ENCODE measurements around the gene RFTN1. TPM values are rescaled to one million over a fixed set of nuclear protein-coding genes. Genes with fewer than 3 reads are reported as not detected.

Gene RFTN1
- polyA plus RNA-seq, 3 donors: 30.2 to 33.6 (median 31.5) TPM

DNA sequence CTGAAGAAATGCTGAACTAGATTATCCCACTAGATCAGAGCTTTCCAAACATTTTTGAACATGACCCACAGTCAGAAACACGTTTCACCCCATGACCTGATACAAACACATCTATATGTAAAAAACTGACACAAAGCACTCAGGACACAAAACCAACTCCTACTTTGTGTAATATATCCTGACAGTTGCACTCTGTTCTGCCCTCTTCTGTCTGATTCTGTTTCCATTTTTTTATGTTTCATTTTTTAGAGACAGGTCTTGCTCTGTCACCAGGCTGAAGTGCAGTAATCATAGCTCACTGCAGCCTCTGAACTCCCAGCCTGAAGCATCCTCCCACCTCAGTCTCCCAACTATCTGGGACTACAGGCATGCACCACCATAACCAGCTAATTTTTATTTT lies 15.8 kb upstream of the RFTN1 start:
- DNase-seq (ENCODE audit: low read depth in 3 of 3, low spot score in 2 of 3): no peak

DNA sequence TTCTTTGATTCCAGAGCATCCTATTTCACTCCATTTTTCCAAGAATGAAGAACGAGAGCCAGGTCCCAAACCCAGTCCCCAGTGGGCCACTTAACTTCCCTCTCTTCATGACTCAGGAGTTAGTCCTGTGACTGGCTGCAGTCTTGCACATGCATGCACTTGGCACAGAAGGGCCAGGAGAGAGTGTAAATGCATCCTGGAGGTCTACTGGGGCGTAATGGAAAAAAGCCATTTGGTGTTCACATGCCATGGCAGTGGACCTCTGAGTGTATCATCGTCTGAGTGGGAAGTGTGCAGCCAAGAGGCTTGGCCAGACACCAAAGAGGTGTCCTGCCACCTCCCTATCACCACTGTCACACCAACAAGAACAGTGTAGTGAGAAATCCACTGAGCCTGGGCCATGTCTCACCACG lies 15.1 kb upstream of the RFTN1 start:
- DNase-seq (ENCODE audit: low read depth in 3 of 3, low spot score in 2 of 3): no peak

DNA sequence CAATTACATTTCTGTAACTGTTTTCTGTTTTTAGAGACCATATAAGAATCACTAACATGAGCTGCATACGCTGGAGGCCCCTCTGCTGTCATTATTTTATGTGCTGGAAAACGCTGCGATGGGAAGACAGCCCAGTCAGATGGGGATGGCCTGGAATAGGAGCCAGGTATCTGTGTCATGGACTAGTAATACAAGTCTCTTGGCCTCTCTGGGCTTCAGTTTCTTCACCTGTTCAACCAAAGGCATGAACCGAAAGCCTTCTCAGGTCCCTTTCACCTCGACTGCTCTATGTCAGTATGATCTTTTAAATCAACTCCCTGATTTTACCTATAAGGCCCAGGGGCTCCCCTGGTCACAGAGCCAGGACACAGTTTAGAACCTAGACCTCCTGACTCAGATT lies 14.6 kb upstream of the RFTN1 start:
- DNase-seq (ENCODE audit: low read depth in 3 of 3, low spot score in 2 of 3): no peak

DNA sequence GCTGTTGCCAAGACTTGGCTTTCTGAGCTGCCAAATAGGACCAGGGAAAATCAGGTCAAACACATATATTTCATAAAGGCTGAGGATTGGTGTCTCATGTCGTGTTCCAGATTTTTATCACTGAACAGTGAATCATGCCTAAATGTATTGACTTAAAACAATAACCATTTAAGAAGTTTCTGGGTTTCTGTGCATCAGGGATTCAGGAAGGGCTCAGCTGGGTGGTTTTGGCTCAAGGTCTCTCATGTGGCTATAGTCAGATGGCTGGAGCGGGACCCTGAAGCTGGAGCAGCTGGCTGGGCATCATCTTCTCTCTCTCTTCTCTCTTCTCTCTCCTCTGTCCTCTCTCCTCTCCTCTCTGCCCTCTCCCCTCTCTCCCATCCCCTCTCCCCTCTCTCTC lies 10.7 kb upstream of the RFTN1 start:
- no peak for DNase-seq (ENCODE audit: low read depth in 3 of 3, low spot score in 2 of 3)

DNA sequence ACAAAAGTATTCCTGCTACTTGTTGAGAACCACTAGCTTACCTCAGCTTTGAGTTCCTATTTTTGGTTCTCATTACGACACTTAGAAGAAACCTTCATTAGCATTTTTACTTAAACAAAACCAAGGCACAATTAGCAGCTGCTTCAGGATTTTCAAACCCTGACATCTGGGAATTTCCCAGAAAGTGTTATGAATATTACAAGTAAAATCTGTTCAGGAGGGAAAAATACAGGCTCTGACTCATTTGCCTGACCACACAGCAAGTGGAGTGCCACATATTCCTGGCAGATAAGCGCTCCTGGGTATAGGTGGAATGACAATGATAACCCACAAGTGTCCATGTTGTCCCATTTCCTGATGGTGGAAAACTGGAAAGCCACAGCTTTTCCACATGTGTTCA lies 10.3 kb upstream of the RFTN1 start:
- no peak for DNase-seq (ENCODE audit: low read depth in 3 of 3, low spot score in 2 of 3)

DNA sequence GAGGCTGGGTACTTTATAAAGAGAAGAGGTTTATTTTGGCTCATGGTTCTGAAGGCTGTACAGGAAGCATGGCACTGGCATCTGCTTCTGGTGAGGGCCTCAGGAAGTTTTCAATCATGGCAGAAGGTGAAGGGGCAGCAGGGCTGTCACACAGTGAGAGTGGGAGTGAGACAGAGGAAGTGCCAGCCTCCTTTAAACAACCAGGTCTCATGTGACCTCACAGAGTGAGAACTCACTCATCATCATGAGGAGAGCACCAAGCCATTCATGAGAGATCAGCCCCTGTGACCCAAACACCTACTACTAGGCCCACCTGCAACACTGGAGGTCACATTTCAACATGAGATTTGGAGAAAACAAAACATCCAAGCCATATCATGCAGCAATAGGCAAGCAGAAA lies 9.3 kb upstream of the RFTN1 start:
- DNase-seq (ENCODE audit: low read depth in 3 of 3, low spot score in 2 of 3): no peak

DNA sequence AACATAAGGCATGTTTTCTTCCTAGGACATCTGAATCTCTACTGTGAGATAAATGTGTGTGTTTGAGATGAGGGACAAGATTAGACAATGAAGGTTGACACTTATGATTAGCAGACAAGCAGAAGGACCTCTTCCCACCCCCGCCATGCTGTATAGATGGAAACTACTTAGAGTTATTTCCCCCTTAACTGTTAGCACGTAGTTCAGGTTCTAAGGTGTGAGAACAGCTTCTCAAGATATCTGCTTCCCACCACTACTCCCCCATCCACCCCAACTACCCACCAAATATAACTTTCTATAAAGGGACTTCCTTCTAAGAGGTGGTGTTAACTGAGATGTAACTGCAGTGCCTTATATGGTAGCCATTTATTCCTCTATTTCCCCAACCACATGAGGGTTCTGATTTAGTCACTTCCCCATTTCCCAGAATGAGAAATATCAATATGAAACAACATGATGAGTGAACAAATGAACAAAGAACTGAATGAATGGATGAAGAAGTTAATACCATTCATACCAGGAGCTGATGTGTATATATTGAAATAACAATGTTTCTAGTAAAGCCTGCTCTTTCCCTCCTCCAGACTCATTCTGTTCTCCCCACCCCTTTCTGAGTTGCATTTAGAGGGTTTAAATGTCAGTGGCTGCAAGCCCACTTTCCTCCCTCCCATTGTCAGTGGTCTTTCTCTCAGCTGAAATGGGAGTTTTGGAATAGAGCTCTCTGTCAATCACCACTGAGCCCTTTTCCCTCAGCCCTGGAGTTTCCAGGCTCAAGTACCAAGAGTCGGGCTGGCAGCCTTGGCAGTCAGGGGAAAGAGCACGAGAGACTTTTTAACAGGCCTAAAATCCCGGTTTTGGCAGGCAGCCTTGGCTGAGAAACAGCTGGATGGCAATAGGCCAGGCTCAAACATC lies 7.7 kb upstream of the RFTN1 start:
- DNase-seq (ENCODE audit: low read depth in 3 of 3, low spot score in 2 of 3): no peak

DNA sequence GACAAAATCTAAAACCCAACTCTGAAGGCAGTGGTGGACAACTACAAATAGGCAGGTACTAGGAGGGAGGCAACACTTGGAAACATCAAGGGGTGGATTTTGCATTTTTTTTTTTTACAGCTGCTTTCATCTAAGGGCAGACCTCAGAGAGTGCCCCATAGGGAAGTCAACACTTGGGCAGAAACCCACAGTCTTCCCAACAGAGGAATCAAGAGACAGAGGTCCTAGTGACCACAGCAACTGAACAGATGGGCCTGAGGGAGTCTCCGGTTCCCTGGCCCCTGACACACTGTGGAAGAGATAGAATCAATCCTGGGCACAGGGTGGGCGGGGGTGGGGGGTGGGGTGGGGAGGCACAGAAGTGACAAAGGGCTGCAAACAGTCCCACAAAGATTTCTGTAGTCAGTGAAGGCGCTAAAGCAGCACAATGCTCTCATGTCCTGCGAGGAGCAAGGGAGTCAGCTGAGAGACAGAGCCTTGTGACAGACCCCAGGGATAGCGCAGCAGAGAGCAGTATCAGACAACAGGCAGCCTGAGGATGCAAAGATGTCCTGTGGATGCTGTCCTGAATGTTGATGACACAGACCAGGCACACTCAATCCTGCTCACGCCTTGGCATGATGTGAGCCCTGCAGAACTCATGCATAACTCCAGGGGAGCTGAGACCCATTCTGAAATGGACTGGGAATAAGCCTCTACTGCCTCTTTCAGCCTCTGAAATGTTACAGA lies 6.9 kb upstream of the RFTN1 start:
- DNase-seq (ENCODE audit: low read depth in 3 of 3, low spot score in 2 of 3): no peak

DNA sequence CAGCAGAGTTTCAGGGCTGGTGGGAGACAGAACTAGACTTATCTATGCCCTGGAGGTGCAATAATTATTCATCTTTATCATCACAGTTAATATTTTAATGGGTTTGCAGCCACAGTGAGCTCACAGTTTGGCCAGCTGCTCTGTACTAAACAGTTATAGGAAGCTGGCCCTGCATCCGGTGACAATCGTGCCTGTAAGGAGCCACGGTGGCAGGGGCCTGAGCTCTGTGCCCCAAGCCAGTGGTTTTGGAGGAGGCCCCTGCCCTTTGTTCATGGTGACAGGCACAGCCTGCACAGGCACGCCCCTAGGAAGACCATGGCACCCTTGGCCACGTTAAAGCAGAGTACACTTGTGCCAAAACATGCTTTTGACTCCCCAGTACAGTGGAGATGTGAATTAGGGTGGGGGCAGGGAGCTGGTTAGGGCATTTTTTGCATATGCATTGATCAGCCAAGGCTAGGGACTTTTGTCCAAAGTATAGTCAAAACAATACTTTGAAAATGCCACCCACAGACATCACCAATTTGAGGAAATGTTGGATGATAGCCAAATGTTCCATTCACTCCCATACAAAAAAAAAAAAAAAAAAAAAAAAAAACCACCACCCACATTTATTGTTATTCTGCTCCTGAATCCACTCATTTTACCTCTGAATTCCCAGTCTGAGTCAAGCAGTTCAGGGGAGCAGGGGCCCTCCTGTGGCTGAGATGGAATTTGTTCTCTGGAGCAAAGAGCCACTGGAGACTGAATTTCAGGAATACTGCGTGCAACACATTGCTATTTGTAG lies 3.4 kb upstream of the RFTN1 start:
- no peak for DNase-seq (ENCODE audit: low read depth in 3 of 3, low spot score in 2 of 3)

DNA sequence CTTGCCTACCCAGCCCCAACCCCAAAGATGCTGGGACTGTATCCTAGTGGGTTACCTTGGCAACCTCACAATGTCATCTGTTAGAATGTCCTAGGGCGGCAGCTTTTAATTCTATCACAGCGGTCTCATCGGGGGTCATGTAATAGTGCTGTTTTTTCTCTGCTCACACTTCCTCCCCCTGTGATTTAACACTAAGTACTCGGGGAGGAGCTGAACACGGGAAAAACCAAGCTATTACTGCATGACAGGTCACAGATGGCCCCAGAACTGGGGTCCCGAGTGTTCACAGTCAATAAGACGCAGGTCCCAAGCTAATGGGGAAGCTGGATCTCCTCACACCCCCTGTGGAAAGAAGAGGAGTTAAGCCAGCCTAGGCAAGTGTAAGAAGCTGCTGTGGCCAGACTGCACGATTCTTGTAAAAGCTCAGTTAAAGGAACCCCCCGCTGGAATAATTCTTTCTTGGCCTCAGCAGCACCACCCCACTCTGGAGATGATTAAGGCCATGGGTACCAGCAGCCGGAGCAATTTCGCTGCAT lies 2.5 kb upstream of the RFTN1 start:
- DNase-seq (ENCODE audit: low read depth in 3 of 3, low spot score in 2 of 3): no peak

DNA sequence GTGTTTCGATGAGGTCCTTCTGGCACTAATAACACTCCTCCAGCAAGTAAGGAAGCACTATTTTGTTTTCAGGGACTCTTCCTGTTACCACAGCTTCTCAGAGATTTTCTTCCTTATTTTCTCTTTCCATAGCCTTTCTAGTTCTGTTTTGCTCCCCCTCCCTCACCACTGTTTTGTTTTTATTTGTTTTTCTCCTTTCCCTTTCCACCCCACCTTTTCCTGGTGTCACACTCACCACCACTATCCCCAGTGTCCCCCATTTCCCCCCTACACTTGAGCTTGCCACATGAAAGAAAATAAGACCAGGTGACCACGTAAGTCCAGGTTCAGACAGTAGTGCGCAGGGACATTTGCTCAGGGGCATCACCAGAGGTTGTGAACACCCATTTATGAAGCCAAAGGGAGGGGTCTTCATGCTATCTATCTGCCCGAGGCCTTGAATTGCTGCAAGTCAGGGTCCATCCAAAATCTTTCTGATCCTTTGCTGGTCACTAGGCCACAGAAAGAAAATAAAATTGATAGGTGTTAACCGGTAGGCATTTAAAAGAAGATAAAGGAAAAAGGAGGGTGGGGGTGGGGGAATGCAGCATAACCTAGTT lies 1.4 kb upstream of the RFTN1 start:
- no peak for DNase-seq (ENCODE audit: low read depth in 3 of 3, low spot score in 2 of 3)

DNA sequence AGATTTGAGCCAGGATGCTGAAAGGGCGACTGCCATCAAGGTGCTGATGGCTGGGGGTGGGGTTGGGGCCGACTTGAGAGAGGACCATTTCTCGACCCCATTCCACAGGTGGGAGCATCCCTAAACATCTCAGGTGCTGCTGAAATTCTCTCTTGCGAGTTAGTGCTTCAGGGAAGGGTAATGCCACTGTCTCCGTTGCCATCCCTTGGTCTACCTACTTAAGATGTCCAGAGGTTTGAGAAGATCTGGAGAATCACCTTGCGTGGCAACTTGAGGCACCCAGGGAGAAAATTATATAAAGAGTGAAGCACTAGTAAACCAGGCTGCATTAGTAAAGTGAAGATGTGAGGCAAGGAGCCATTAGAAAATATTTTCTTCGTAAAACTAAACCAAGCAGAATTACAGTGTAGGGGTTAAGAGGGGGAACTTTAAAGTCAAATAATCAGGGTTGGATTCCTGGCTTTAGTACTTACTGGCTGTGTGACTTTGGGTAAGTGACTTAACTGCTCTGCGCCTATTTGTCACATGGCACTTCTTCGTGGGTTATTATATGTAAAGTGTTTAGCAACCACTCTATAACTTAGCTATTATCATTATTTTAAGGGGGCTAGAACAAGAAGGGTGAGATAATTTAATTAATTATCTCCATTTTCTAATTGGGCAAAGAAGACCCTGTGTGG lies 662 bp upstream of the RFTN1 start:
- DNase-seq (ENCODE audit: low read depth in 3 of 3, low spot score in 2 of 3): no peak

DNA sequence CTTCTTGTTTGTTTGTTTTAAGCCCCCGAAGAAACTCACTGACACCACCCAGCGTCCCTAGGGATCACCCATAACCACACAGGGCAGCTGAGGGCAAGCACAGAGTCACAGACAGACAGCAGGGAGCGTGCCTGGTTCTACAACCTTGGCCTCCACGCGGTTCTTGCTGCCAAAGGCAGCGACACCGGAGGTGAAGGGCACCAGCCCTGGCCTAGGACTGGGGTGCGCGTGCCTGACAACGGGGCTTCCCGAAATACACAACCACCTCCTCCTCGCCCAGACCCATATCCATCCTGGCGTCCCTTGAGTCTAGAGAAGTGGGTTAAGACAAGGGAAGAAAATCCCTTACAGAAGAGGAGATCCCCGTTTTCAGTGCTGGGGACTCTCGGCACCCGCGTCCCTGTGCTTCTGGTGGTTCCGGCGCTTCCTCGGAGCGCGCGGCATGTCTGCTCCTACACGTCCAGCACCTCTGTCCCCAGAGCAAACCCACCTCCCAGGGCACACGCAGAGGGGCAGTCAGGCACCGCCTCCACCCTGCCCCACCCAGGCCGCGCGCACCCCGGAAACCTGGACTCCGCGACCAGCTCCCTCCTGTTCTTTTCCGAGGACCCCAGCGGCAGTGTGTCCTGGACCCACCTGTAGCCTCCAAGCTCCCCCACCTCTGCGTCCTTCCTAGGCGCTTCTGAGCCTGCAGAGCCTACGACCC lies 911 bp downstream of the RFTN1 start:
- no peak for DNase-seq (ENCODE audit: low read depth in 3 of 3, low spot score in 2 of 3)

DNA sequence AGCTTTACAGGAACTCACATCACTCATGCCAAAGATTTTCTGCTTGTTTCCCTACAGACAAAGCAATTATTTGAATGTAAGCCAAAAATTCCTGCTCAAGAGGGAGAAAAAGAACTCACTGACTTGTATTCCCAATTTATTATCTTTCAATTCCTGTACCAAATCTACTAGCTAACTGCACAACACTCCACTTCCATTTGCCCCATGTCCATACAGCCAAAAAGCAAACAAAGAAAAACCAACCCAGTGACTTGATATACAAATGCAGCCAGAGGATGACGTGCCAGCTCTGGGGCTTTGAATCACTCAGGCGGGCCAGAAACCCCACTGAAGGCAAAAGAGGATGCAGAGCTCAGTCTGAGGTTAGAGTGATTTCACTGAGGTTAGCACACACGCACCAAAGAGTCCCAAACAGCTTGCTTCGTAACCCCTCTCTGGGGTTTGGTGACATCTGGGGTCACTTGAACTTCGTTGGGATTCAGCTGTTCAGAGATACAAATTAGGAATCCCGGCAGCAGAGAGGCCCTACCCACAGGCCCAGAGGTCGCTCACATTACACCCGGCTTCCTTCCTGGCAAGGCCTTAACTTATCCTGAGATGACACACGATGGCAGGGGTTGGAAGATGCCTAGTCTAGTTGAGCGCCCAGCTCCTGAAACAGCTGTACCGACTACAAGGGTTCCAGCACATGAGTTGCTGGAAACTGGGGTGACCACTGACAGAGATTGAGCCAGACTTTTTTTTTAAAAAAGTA lies 1.6 kb downstream of the RFTN1 start:
- no peak for DNase-seq (ENCODE audit: low read depth in 3 of 3, low spot score in 2 of 3)

DNA sequence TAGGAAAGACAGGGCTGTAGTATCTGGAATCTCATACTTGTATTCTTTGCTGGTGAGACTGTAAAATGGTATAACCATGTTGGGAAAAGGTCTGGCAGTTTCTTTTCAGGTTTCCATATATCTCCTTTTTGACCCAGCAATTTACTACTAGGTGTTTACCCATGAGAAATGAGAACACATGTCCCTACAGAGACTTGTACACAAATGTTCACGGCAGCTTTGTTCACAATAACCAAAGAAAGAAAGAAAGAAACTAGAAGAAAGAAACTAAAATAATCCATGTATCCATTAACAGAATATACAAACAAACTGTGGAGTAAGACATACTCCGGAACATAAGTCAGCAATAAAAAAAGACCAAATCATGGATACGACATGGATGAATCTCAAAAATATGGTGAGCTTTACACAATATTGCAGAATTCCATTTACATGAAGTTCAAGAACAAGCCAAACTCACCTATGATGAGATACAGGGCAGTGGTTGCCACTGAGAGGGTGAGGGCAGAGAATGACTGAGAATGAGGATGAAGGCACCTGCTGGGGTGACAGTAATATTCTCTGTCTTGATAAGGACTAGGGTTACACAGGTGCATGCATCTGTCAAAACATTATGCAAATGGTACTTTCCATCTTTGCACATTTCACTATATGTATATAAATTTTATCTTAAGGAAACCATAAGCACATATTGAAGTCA lies 2.7 kb downstream of the RFTN1 start:
- no peak for DNase-seq (ENCODE audit: low read depth in 3 of 3, low spot score in 2 of 3)

DNA sequence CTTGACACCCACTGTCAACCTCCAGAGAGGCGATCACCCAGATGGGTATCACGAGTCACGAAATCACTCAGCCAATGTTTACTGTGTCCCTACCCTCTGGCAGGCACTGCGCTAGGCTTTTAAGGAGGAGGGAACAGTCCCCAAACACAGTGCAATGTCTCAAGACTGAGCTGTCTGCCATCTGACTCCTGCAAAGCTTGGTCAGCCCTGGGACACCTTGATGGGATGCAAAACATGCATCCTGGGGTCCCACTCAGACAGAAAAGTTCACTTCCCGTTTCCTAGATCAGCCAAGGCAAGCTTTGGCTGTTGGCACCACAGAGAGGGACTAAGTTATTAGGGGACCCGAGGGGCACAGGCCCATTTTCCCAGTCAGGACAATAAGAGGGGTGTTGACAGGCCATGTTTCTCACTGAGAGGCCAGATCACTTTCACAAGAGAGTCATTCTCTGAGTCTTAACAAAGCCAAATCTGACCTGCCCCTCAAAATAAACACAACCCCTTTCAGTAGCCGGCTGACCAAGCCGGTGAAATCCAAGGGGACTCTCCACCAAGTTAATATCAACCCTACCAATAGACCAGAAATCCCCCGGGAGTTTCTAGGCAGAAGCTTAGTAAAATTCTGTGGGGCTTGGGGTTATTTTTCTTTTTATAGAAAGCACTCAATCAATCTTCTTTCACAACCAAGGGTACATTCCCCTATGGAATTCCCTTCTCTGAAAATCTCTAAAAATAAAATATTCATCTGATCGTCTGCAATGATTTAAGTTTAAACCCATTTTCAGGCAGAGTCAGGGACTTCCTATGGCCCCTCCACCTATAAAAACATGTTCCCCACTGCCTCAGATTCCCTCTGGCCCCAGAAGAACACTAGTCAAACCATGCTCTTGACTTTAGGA lies 3.5 kb downstream of the RFTN1 start:
- no peak for DNase-seq (ENCODE audit: low read depth in 3 of 3, low spot score in 2 of 3)

DNA sequence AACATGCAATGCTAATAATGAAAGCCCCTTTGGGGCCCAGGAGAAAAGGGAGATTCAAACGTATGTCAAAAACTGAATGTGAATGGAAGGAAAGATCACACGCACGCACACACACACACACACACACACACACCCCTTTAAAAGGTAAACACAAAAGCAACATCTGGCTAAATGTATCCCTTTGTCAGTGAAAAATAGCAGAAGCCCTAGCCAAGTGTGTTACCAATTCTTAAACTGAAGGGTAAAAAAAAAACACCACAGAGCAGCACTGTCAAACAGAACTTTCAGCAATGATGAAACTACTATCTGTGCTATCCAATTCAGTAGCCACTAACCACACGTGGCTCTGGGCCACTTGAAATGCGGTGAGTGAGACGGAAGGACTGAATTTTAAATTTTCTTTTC lies 4.9 kb downstream of the RFTN1 start:
- no peak for DNase-seq (ENCODE audit: low read depth in 3 of 3, low spot score in 2 of 3)
